Kasumi-1 (cell line): ENCODE measurements around the gene SLC22A3.
"Not testable (repeated sequence)": the region's sequence is repeated elsewhere in the genome, so short reads cannot be mapped to it uniquely, and the experiment has no call there.

Experiments
- DNase-seq, 2 experiments: peaks; one replicate each; lab custom pipeline; 2025; lab: John Stamatoyannopoulos, UW

Gene SLC22A3

DNA sequence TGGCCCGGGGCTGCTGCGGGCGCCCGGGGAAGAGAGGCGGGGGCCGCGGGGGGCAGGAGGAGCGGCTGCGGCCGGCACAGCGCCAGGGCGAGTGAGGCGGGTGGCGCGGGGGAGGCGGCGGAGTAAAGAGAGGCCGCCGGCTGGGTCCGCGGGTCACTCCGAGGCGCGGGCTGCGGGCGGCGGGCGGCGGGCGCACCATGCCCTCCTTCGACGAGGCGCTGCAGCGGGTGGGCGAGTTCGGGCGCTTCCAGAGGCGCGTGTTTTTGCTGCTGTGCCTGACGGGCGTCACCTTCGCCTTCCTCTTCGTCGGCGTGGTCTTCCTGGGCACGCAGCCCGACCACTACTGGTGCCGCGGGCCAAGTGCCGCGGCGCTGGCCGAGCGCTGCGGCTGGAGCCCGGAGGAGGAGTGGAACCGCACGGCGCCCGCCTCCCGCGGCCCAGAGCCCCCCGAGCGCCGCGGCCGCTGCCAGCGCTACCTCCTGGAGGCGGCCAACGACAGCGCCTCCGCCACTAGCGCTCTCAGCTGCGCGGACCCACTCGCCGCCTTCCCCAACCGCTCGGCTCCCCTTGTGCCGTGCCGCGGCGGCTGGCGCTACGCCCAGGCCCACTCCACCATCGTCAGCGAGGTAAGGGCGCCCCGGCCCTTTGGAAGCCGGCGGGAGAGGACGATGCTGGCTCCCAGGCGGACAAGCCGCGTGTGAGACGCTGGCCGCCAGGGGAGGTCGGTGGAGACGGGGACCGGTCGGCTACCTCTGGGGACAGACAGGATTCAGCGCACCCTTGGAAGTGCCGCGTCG, at the start of gene SLC22A3:
Gene SLC22A3 (plus strand): TSS at position 156 of the 797 bp plus-strand sequence. CDS start 42 bp downstream, at position 198.
- DNase-seq: no peak

GRCh38 chr6:160299559-160299958, 48.6 kb upstream of the SLC22A3 start:
- no peak for DNase-seq

GRCh38 chr6:160300076-160300695, 48.0 kb upstream of the SLC22A3 start:
- DNase-seq: no peak

- no peak for DNase-seq
Observed at GRCh38 chr6:160301339-160301738, 46.8 kb upstream of the SLC22A3 start.

DNA sequence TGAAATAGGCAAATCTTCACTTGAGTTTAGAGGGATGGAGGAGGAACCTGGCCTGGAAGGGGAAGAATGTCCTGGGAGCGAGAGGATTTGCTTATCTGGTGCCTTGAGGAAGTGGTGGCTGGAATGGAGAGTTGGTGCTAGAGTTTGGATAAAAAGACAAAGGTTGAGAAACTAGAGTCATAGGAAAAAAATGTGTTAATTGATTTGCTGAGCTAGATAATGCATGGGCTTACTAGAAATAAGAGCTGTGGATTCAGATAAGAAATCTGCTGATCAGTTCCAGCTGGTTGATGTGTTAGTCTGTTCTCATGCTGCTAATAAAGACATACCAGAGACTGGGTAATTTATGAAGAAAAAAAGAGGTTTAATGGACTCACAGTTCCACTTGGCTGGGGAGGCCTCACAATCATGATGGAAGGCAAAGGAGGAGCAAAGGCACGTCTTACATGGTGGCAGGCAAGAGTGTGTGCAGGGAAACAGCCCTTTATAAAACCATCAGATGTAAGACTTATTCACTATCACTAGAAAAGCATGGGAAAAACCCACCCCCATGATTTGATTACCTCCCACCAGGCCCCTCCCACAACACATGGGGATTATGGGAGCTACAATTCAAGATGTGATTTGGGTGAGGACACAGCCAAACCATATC, 45.6 kb upstream of the SLC22A3 start:
- DNase-seq: not testable (repeated sequence)

- DNase-seq: no peak
Observed at GRCh38 chr6:160303806-160304205, 44.4 kb upstream of the SLC22A3 start.

DNA sequence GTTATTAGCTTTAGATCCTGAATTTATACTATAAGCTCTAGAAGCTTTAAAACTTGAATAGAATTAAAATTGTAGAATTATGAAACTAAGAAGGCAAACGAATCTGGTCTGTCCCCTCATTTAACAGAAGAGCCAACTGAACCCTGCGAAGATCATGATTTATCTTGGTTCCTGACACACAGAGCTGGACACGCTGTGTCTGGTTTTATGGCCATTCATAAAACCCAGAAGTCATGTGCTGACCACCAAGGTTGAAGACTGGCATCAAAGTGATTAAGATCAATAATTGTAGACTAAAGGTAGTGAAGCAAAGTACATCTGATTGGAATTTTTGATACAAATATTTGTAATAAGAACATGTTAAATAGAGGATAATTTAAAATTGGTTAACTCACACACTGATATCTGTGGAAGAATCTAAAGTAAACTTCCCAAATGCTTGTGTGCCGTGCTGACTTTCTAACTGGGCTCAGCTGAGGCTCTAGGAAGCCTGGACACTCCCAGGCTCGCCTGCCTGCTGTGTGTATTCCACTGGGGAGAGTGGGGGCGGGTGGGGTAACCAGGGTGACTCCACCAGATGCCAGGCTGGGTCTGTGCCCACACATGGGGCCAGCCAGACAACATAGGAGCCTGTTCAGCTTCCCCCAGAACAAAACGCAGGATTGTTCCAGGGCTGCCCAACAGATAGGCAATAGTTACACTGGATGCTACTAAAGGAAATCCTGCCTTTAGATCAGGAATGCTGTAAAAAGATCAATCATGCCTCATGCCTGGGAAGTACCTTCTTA, 42.1 kb upstream of the SLC22A3 start:
- DNase-seq: no peak

DNA sequence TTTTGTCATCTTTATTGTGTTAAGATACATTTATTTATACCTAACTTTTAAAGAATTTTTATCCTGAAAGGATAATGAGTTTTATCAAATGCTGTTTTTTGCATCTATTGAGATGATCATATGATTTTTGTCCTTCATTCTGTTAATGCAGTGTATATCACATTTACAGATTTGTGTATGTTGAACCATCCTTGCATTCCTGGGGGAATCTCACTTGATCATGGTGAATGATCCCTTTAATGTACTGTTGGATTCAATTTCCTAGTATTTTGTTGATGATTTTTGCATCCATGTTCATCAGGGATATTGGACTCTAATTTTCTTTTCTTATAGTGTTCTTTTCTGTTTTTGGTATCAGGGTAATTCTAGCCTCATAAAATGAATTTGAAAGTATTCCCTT, 38.5 kb upstream of the SLC22A3 start:
- DNase-seq: no peak

GRCh38 chr6:160312900-160313299, 35.3 kb upstream of the SLC22A3 start:
- DNase-seq: no peak

- DNase-seq: no peak
Observed at GRCh38 chr6:160315310-160315709, 32.9 kb upstream of the SLC22A3 start.

- no peak for DNase-seq
Observed at GRCh38 chr6:160316261-160316660, 31.9 kb upstream of the SLC22A3 start.

DNA sequence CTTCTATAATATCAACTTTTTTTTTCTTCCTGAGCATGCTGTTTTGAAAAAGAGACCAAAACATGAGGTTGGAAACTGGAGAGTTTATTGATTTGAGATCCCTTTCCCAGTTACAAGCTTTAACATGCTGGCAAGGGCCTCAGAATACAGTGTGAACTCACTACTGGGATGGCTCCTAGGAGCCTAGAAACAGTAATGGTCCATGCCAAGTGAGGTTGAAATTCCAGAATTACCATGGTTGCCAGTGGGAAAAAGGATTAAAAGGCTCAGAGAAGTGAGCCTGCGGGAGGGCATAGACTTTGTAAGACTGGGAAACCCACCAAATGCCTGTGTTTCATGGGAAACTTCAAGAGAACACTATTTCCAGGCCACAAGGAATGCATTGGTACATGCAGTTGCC, 28.9 kb upstream of the SLC22A3 start:
- no peak for DNase-seq

- DNase-seq: no peak
Observed at GRCh38 chr6:160321729-160322505, 26.3 kb upstream of the SLC22A3 start.

- no peak for DNase-seq
Observed at GRCh38 chr6:160327981-160328380, 20.2 kb upstream of the SLC22A3 start.

DNA sequence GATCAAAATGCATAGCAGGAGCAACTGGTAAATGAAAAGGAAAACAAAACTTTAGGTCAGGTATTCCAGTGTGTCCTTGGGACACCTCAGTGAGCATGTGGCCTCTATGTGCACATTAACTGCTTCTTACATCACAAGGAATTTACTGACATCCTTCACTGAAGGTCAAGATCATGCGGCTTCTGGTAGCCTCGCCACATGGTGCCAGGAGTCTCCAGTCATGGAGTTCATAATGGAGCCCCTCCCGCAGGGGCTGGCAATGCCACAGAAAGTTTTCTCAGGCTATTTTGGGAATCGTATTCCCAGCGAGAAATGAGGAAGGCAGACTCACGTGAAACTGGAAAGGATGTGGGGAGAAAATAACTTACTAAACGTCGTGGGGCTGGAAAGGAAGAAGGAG, 19.7 kb upstream of the SLC22A3 start:
- no peak for DNase-seq

GRCh38 chr6:160329188-160329587, 19.0 kb upstream of the SLC22A3 start:
- DNase-seq: no peak

- DNase-seq: no peak
Observed at GRCh38 chr6:160330619-160331018, 17.6 kb upstream of the SLC22A3 start.

DNA sequence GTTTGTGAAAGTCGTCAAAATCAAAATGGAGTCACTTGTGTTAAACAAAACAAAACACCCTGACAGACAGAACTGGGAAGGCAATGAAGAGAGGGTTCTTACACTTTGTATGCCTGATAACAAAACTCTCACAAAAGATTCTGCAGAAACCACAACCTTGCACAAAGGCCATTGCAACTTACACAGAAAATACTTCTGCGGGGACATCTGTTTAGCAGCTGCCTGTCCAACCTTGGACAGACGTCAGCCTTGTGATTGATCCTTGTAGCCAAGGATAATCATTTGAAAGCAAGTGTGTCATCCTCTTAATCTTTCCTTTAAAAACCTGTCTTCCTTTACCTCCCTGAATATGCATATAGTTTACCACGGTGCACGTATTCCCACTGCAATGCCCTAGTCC, 17.0 kb upstream of the SLC22A3 start:
- DNase-seq: no peak

- no peak for DNase-seq
Observed at GRCh38 chr6:160331753-160332152, 16.4 kb upstream of the SLC22A3 start.

DNA sequence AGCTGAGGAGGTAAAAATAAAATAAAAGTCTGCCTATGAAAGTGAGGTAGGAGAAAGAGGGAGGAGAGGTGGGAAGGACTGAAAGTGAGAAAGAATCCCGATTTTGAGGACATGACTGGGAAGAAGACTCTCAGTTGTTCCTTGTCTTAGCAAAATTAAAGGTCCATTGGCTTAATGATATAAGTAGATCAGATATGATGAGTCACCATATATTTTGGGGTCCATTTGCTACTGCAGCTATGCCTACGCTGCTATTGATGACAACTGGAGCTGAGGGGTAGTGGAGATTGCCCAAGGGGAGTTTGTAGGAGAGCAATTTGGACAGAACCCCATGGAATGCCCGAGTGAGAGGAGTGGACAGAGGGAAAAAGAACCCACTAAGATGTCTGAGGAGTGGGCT, 15.1 kb upstream of the SLC22A3 start:
- no peak for DNase-seq

- DNase-seq: no peak
Observed at GRCh38 chr6:160333841-160334240, 14.3 kb upstream of the SLC22A3 start.

- no peak for DNase-seq
Observed at GRCh38 chr6:160336200-160336599, 12.0 kb upstream of the SLC22A3 start.
